HepG2 (cell line): Measurements from ENCODE around the gene APBA3. TPM values are rescaled to one million over a fixed set of nuclear protein-coding genes. Genes with fewer than 3 reads are reported as not detected.

Experiments
- AFF4 ChIP-seq: sonication (generic); formaldehyde crosslinking; IDR thresholded peaks from 2 replicates; pipeline ENCODE4 v1.4.0; 2020; ENCODE audit warnings: missing genetic modification reagents
- CBX2 ChIP-seq, 2 experiments: fragments of 200-600 bp in 1 of 2; sonication (generic); formaldehyde crosslinking in 1 of 2; IDR thresholded peaks; 2 replicates each; pipeline versions ENCODE4 v1.7.0 to v1.8.1; 2018 to 2022; ENCODE audit warnings: low read depth in 2 of 2, low read length in 1 of 2, mild to moderate bottlenecking in 1 of 2, missing genetic modification reagents in 1 of 2
- ERF ChIP-seq: IDR thresholded peaks from 2 replicates; pipeline ENCODE4 v1.6.1; 2018; ENCODE audit warnings: missing biosample characterization, missing genetic modification reagents
- FOSL1 ChIP-seq: sonication (generic); formaldehyde crosslinking; IDR thresholded peaks from 2 replicates; pipeline ENCODE4 v1.9.0; 2021; ENCODE audit warnings: missing genetic modification reagents, borderline replicate concordance
- GPN1 ChIP-seq: sonication (generic); formaldehyde crosslinking; IDR thresholded peaks from 2 replicates; pipeline ENCODE4 v1.5.1; 2020; ENCODE audit warnings: missing genetic modification reagents, borderline replicate concordance
- GZF1 ChIP-seq: sonication (generic); formaldehyde crosslinking; IDR thresholded peaks from 2 replicates; pipeline ENCODE4 v1.5.1; 2020; ENCODE audit warnings: mild to moderate bottlenecking, missing genetic modification reagents
- HNF4A ChIP-seq: sonication (generic); formaldehyde crosslinking; IDR thresholded peaks from 2 replicates; pipeline ENCODE4 v1.4.0; 2020; ENCODE audit warnings: missing genetic modification reagents
- KDM5A ChIP-seq: fragments of 200-600 bp; sonication (generic); IDR thresholded peaks from 2 replicates; pipeline ENCODE4 v1.7.0; 2018; ENCODE audit warnings: antibody characterized with exemption, mild to moderate bottlenecking, low read length, borderline replicate concordance
- MLX ChIP-seq: IDR thresholded peaks from 2 replicates; pipeline ENCODE4 v1.6.1; 2016
- NAIF1 ChIP-seq: sonication (generic); formaldehyde crosslinking; IDR thresholded peaks from 2 replicates; pipeline ENCODE4 v1.5.0; 2020; ENCODE audit warnings: mild to moderate bottlenecking, missing genetic modification reagents, borderline replicate concordance
- NFE2L1 ChIP-seq: sonication (generic); formaldehyde crosslinking; IDR thresholded peaks from 2 replicates; pipeline ENCODE4 v1.4.0; 2020; ENCODE audit warnings: missing genetic modification reagents, mild to moderate bottlenecking, borderline replicate concordance
- PAF1 ChIP-seq: IDR thresholded peaks from 2 replicates; pipeline ENCODE4 v1.6.1; 2016; ENCODE audit warnings: missing genetic modification reagents, missing compliant biosample characterization
- RBAK ChIP-seq: sonication (generic); formaldehyde crosslinking; IDR thresholded peaks from 2 replicates; pipeline ENCODE4 v1.5.1; 2020; ENCODE audit warnings: mild to moderate bottlenecking, missing genetic modification reagents
- SALL1 ChIP-seq: sonication (generic); formaldehyde crosslinking; IDR thresholded peaks from 2 replicates; pipeline ENCODE4 v1.8.0; 2022; ENCODE audit warnings: mild to moderate bottlenecking, missing genetic modification reagents
- TEAD2 ChIP-seq: sonication (generic); formaldehyde crosslinking; IDR thresholded peaks from 2 replicates; pipeline ENCODE4 v1.9.0; 2021; ENCODE audit warnings: missing genetic modification reagents
- ZBTB8A ChIP-seq: sonication (generic); formaldehyde crosslinking; IDR thresholded peaks from 2 replicates; pipeline ENCODE4 v1.4.0; 2020; ENCODE audit warnings: mild to moderate bottlenecking, low read depth, missing genetic modification reagents, borderline replicate concordance
- ZFYVE20 ChIP-seq: sonication (generic); formaldehyde crosslinking; IDR thresholded peaks from 2 replicates; pipeline ENCODE4 v1.8.0; 2023; ENCODE audit warnings: low read depth, mild to moderate bottlenecking, moderate library complexity, missing genetic modification reagents, borderline replicate concordance
- ZMAT3 ChIP-seq: sonication (generic); formaldehyde crosslinking; conservative IDR thresholded peaks from 2 replicates; pipeline ENCODE4 v1.7.0; 2021; ENCODE audit warnings: missing genetic modification reagents
- ZMYM3 ChIP-seq: sonication (generic); formaldehyde crosslinking; IDR thresholded peaks from 2 replicates; pipeline ENCODE4 v1.5.1; 2020; ENCODE audit warnings: mild to moderate bottlenecking, missing genetic modification reagents
- ZNF562 ChIP-seq: sonication (generic); formaldehyde crosslinking; IDR thresholded peaks from 2 replicates; pipeline ENCODE4 v1.8.0; 2022; ENCODE audit warnings: missing genetic modification reagents, borderline replicate concordance
- ZNF7 ChIP-seq: IDR thresholded peaks from 2 replicates; pipeline ENCODE4 v1.6.1; 2016; ENCODE audit warnings: missing biosample characterization, missing genetic modification reagents
- ZSCAN25 ChIP-seq: sonication (generic); formaldehyde crosslinking; IDR thresholded peaks from 2 replicates; pipeline ENCODE4 v1.8.0; 2022; ENCODE audit warnings: mild to moderate bottlenecking, missing genetic modification reagents
- polyA plus RNA-seq, 8 experiments: library from polyadenylated mRNA; depleted of rRNA in 3 of 8; stranded (reverse) in 7 of 8; unstranded in 1 of 8; fragments of >200 nt; fragmentation: Illumina TruSeq in 4 of 8; extraction: Trizol in 4 of 8; gene quantifications; 2 replicates each; pipeline versions ENCODE4 v1.2.1 to v1.2.3, GENCODE V29; 2011 to 2016; ENCODE audit warnings: low read depth in 4 of 8, missing spikeins in 1 of 8, mixed read lengths in 1 of 8; ENCODE audit not compliant: insufficient read depth in 1 of 8
- total RNA-seq, 5 experiments: library from RNA; depleted of rRNA; stranded (reverse); fragments of >200 nt; fragmentation: Illumina TruSeq; extraction: Trizol; gene quantifications; 2 replicates each; pipeline ENCODE4 v1.2.3, GENCODE V29; 2016; ENCODE audit warnings: low read depth in 1 of 5
- TF ChIP-seq, protein P1 (sequence below): sonication (generic); formaldehyde crosslinking; IDR thresholded peaks from 2 replicates; pipeline ENCODE4 v1.4.0; 2020; ENCODE audit warnings: missing genetic modification reagents, borderline replicate concordance

Gene APBA3
- total and polyA plus RNA-seq, 2 of the 13 experiments (the other 11 are each of a cell fraction or from before 2014, with no cell fraction given), result 14.2 to 14.3 TPM

- TF ChIP-seq MLX (CRISPR knock-in tag), result no peak
- TF ChIP-seq AFF4 (CRISPR knock-in tag), result no peak
- no peak for TF ChIP-seq FOSL1 (CRISPR knock-in tag)
- 0 out of 2 replicates have a peak, but pooled peaks have one; percentile 36 for TF ChIP-seq NAIF1 (CRISPR knock-in tag)
- peak; percentile 66; the same call in 1 of the 2 replicates for TF ChIP-seq SALL1 (CRISPR knock-in tag)
- TF ChIP-seq, protein P1, sequence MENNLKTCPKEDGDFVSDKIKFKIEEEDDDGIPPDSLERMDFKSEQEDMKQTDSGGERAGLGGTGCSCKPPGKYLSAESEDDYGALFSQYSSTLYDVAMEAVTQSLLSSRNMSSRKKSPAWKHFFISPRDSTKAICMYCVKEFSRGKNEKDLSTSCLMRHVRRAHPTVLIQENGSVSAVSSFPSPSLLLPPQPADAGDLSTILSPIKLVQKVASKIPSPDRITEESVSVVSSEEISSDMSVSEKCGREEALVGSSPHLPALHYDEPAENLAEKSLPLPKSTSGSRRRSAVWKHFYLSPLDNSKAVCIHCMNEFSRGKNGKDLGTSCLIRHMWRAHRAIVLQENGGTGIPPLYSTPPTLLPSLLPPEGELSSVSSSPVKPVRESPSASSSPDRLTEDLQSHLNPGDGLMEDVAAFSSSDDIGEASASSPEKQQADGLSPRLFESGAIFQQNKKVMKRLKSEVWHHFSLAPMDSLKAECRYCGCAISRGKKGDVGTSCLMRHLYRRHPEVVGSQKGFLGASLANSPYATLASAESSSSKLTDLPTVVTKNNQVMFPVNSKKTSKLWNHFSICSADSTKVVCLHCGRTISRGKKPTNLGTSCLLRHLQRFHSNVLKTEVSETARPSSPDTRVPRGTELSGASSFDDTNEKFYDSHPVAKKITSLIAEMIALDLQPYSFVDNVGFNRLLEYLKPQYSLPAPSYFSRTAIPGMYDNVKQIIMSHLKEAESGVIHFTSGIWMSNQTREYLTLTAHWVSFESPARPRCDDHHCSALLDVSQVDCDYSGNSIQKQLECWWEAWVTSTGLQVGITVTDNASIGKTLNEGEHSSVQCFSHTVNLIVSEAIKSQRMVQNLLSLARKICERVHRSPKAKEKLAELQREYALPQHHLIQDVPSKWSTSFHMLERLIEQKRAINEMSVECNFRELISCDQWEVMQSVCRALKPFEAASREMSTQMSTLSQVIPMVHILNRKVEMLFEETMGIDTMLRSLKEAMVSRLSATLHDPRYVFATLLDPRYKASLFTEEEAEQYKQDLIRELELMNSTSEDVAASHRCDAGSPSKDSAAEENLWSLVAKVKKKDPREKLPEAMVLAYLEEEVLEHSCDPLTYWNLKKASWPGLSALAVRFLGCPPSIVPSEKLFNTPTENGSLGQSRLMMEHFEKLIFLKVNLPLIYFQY (CRISPR knock-in tag), result no peak
- TF ChIP-seq RBAK (CRISPR knock-in tag), result no peak
- no peak for TF ChIP-seq KDM5A
- no peak for TF ChIP-seq ZNF562 (CRISPR knock-in tag)
- no peak for TF ChIP-seq PAF1 (CRISPR knock-in tag)
- TF ChIP-seq GPN1 (CRISPR knock-in tag), result no peak
- TF ChIP-seq ZMYM3 (CRISPR knock-in tag), result peak; percentile 93
- no peak for TF ChIP-seq ZSCAN25 (CRISPR knock-in tag)
- no peak for TF ChIP-seq CBX2 (IDR thresholded peaks at IDR 0.05; ENCODE audit: low read depth, low read length)
- TF ChIP-seq CBX2 (CRISPR knock-in tag; IDR thresholded peaks at IDR 0.05; ENCODE audit: low read depth), result no peak
- no peak for TF ChIP-seq GZF1 (CRISPR knock-in tag)
- TF ChIP-seq ZFYVE20, result 0 out of 2 replicates have a peak, but pooled peaks have one; percentile 47
- TF ChIP-seq ZMAT3 (CRISPR knock-in tag), result no peak
- TF ChIP-seq ZNF7 (CRISPR knock-in tag), result no peak
- 0 out of 2 replicates have a peak, but pooled peaks have one; percentile 2 for TF ChIP-seq NFE2L1
- TF ChIP-seq TEAD2 (CRISPR knock-in tag), result no peak
- no peak for TF ChIP-seq ZBTB8A
- no peak for TF ChIP-seq ERF (CRISPR knock-in tag)
- TF ChIP-seq HNF4A, result peak; percentile 54
Observed at GRCh38 chr19:3708207-3708931, 53.1 kb downstream of the APBA3 start, which contains the start of gene TJP3 (continued).
